Fibroblast of skin of abdomen (primary cell): ENCODE measurements around the gene RNLS.

ENCODE experiments used
- DNase-seq: peaks from one replicate; pipeline ENCODE4 v3.0.0-alpha.2; 2013

Gene RNLS

DNA sequence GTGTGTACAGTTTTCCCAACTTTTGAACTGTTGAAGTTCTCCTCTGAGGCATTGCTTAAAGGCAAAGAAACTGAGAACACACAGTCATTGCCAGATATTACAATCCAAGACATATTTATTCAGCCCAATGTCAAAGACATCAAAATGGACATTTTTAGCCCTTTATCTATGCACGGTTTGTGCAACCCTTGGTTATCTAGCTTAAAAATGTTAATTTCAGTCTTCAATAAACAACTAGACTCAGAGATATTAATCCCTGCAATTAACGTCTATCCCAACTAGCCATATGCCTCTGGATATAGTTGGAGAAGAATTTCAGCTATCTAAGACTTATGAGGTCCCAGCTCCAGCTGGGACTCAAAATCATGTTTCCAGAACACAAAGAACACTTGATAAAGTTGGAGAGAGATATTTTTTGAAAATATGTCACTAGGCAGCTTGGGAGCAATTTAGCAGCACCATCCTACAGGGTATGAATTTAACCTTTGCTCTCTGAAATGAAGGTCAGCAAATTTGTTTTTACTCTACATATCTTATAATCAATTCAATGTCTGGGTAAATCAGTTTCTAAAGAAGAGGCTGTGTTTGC lies 357.0 kb downstream of the RNLS start:
- no peak for DNase-seq
